Activated T-cell treated with anti-CD3 and anti-CD28 coated beads for 1 hour (primary cell): ENCODE results near the gene CTU1.

Experiments
- DNase-seq: peaks from one replicate; pipeline ENCODE4 v3.0.0-alpha.2; 2020; ENCODE audit warnings: low read depth

CTU1 gene

DNA sequence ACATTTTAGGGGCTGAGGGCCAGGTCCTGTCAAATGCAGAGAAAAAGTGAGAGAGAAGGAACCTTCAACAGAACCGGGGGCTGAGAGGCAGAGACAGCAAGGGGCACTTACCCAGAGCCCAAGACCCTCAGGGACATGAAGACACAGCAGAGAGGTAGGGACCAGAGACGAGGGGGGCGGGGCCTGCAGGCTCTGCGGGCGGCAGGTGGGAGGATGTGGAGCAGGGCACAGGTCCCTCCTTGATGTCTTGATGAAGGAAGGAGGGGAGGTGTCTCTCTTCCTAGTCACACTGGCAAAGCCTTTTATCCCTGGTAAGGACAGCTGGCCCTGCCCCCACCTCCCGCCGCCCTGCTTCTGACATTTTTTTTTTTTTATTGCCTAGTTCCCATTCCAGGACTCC, 25.6 kb downstream of the CTU1 start, which contains the start of gene KLK14:
Gene KLK14, minus strand, starts transcription at position 277 of the 400 bp plus-strand sequence. Its CDS starts 273 bp downstream, at position 4.
- no peak for DNase-seq

DNA sequence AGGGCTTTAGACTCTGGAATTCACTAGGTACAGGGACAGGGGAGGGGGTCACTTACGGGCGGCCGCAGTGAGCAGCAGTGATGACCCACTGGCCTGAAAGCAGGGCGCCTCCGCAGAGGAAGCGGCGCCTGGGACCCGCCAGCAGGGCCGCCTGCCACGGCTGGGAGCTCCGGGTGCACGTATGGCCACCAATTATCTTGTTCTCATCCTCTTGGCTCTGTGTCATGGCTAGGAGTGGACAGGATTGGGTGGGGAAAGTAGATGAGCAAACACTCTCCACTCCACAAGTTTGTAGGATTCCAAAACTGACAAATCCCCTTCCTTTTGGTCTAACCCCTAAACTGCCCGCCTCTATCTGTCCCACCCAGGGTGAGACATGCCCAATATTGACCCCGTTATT, 26.7 kb downstream of the CTU1 start:
- DNase-seq: no peak

DNA sequence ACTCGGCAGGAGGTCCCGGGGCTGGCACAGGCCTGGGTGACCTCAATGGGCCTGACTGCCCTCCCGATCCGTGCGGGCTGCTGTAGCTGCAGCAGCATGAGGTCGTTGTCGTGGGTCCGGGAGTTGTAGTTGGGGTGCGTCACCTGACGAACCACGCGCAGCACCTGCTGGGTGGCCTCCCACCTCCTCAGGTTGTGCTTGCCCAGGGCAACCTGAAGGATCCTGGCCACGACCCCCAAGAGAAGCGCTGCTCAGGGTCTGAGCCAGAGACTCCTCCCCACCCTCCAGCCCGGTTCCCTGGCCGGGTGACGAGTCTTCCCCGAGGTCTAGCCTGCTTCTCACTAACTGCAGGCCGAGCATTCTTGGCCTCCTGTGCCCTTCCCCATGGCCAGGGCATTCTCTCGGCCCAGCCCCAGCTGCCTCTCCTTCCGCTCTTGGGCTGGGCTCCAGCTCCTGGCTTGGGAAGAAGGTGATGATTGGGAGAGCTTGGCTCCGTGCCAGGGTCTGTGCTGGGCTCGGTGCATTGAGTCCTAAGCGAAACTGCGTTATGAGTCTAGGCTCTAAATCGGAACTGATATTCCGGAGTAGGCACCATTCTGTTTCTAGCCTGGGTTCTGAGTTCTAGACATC, 28.6 kb downstream of the CTU1 start:
- DNase-seq: no peak

DNA sequence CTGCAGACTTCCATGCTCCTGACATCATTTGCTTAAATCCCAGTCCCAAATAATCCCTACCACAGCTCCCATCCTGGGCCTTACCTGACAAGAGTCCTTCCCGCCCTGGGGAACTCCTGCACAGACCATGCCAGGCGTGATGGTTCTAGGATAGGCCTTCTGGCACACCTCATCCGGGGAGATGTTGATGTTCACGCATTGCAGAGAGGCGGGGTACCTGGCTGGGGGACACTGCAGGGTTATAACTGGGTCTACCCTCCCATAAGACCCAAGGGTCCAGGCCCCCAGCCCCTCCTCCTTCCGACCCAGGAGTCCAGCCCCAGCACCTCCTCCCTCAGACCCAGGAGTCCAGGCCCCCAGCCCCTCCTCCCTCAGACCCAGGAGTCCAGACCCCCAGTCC, 29.5 kb downstream of the CTU1 start:
- DNase-seq: no peak

DNA sequence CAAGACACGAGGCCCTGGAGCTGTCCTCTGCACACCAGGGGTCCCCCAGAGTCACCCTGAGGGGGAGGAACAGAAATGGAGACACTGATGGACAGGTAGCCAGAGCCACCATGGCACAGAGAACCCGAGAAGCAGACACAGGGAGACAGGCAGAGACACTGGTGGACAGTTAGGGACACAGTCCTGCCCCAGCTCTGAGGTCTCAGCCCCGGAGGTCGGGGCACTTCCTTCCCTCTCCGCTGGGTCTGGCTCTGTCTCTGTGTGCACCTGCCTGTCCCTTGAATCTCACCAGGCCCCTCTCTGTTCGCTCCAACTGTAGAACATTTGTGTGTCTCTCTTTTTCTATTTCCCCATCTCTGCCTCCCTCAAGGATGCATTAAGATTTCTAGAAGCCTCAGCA, 30.1 kb downstream of the CTU1 start:
- no peak for DNase-seq

- no peak for DNase-seq
Observed at GRCh38 chr19:51076631-51077213, 31.5 kb downstream of the CTU1 start.

- DNase-seq: no peak
Observed at GRCh38 chr19:51075998-51076397, 32.2 kb downstream of the CTU1 start.

- no peak for DNase-seq
Observed at GRCh38 chr19:51071095-51071405, 37.2 kb downstream of the CTU1 start.

- DNase-seq: no peak
Observed at GRCh38 chr19:51070334-51071094, 37.7 kb downstream of the CTU1 start.

- DNase-seq: no peak
Observed at GRCh38 chr19:51066393-51067186, 41.6 kb downstream of the CTU1 start.

DNA sequence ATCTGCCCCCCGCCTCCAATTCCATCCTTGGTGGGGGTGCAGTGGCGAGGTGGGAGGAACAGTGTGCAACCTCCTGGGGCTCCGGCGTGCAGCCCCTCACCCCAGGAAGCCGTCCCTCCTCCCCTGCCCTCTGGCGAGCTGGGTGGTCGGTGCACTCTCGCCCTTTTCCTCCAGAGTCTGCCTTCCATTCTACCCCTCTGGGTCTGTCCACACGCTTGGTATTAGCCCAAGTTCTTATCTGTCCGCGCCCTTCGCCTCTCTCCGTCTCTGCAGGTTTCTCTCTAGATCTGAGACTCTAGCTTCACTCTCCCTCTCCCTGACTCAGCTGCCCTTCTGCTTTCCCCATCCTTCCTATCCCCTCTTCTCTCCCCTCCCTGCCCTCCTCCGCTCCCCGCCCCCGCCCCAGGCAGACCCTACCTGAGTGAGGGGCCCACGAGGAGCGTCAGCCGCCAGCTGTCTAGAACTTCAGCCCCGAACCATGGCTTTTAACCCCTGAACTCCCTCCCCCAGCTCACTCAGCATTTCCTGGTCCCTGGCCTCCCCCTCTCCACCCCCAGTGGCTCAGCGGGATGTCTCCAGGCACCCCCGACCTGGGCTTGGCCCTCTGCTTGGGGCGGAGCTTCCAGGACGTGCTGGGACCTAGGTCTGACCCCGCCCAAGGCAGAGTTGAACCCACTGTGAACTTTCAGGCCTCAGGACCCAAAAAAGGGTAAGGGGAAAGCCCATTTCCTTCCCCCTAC, 42.8 kb downstream of the CTU1 start:
- DNase-seq: no peak

GRCh38 chr19:51064534-51065220, 43.5 kb downstream of the CTU1 start, which contains the start of gene KLK13:
Gene KLK13, minus strand, starts transcription at chr19:51065092. Its CDS starts 25 bp downstream, at chr19:51065067.
- no peak for DNase-seq

DNA sequence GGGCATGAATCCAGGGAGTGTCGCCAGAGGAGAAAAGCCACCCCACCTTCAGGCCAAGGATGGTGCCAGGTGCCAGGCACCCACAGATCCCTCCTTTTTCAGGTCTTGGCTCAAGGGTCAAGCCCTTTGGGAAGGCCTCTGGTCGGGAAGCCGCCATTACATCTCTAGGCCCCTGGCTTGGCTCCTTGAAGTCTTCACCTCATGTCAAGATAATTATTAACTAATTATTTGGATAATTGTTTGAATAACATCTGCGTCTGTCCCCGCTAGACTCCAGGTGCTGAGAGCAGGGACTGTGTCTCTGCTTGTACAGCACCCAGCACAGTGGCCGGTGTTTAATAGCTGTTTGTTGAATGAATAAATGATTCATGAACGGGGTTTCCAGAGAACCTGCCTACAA, 44.5 kb downstream of the CTU1 start:
- DNase-seq: no peak

GRCh38 chr19:51060973-51061372, 47.2 kb downstream of the CTU1 start:
- no peak for DNase-seq

- DNase-seq: no peak
Observed at GRCh38 chr19:51060336-51060735, 47.9 kb downstream of the CTU1 start.

GRCh38 chr19:51059715-51060114, 48.5 kb downstream of the CTU1 start:
- no peak for DNase-seq

DNA sequence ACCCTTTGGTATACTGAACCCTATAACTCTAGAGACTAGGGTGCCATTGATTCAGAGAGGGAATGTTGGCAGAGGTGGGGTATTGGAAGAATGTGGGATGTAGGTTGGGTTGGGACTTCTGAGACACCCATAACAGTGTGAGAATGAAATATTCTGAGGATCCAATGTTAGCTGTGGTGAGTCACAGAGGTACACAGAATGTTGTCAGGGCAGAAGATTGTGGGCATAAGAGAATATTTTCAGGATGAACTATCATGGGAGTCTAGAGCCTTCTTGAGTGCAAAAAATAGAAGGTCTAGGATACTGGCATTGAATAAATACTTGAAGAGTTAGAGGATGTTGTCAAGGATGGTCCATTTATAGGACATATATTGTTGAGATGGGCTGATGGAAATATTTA, 52.3 kb downstream of the CTU1 start:
- no peak for DNase-seq
